Stimulated activated naive CD8-positive, alpha-beta T cell treated with anti-CD3 and anti-CD28 coated beads, Interleukin-15, Interleukin-2, amounts not matched to agents 100 ng/mL and 50 ng/mL, for 24 hours (primary cell): ENCODE results near the gene UBIAD1.
"Not testable (repeated sequence)": the region's sequence is repeated elsewhere in the genome, so short reads cannot be mapped to it uniquely, and the experiment has no call there.

Source experiments
- H3K27ac Mint-ChIP-seq: one replicate; pipeline ENCODE4 v1.8.0; 2021; ENCODE audit warnings: mild to moderate bottlenecking, mixed read lengths
- H3K27me3 Mint-ChIP-seq: one replicate; pipeline ENCODE4 v1.8.0; 2021; ENCODE audit warnings: mixed read lengths
- H3K36me3 Mint-ChIP-seq: one replicate; pipeline ENCODE4 v1.8.0; 2021; ENCODE audit warnings: low read depth, mixed read lengths
- H3K4me1 Mint-ChIP-seq: one replicate; pipeline ENCODE4 v1.8.0; 2021; ENCODE audit warnings: low read depth, mixed read lengths
- H3K4me3 Mint-ChIP-seq: one replicate; pipeline ENCODE4 v1.8.0; 2021; ENCODE audit warnings: mild to moderate bottlenecking, mixed read lengths
- H3K9me3 Mint-ChIP-seq: one replicate; pipeline ENCODE4 v1.8.0; 2021; ENCODE audit warnings: mixed read lengths

Gene UBIAD1

DNA sequence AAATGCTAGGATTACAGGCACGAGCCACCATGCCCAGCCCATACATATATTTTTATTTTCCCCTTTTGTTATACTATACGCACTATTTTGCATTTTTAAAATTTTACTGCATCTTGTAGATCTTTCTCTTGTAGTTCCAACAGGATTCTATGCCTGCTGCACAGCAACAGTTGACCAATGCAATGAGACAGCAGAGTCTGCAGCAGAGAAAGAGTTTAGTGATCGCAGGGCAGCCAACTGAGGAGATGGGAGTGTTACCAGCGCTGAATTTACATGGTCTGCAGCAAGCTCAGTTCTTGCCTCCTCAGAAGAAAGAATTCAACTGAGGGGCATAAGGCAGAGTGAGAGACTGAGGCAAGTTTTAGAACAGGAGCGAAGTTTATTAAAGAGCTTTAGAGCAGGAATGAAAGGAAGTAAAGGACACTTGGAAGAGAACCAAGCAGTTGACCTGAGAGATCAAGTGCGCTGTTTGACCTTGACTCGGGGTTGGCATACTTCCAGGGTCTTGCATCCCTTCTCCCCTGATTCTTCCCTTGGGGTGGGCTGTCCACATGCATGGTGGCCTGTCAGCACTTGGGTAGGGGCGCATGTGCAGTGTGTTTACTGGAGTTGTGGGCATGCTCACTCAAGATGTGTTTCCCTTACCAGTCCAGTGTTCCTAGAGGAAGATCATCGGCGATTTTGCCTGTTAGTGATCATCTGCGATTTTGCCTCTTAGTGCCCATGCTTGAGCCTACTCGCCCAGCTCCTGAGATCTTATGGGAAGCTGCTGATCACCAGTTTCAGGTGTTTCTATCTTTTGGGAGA is 6.5 kb upstream of the UBIAD1 start:
- no peaks in the 10 kb centered on the region for H3K27me3 Mint-ChIP-seq
- no peak overlapping the region for H3K4me3 Mint-ChIP-seq
- H3K27ac Mint-ChIP-seq: no peak overlapping the region
- no peaks in the 10 kb centered on the region for H3K9me3 Mint-ChIP-seq
- no peaks in the 10 kb centered on the region for H3K36me3 Mint-ChIP-seq
- H3K4me1 Mint-ChIP-seq: peaks cover 9% of the 10 kb centered on the region

DNA sequence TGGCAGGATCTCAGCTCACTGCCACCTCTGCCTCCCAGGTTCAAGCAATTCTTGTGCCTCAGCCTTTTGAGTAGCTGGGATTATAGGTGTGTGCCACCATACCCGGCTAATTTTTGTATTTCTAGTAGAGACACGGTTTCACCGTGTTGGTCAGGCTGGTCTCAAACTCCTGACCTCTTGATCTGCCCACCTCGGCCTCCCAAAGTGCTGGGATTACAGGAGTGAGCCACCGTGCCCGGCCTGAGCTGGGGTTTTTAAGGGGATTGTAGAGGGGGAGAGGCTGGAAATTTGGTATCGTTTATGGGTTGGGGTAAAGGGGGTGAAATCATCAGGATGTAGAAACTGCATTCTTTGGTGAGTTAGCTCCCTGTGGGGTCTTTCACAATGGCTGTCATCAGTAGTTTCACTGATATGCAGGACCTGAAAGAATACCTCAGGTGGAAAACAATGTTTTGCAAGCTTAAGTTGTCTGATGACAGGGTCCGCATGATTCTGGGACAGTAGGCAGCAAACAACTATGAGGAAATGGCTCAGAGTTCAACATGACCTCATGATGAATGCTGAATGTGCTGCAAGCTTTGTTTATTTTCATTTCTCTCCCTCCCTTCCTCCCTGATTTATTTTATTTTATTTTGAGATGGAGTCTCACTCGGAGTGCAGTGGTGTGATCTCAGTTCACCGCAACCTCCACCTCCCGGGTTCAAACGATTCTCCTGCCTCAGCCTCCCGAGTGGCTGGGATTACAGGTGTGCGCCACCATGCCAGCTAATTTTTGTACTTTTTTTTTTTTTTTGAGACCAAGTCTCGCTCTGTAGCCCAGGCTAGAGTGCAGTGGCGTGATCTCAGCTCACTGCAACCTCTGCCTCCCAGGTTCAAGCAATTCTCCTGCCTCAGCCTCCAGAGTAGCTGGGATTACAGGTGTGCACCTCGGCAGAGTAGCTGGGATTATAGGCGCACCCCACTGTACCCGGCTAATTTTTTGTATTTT is 5.4 kb upstream of the UBIAD1 start:
- not testable (repeated sequence) for H3K9me3 Mint-ChIP-seq, H3K27me3 Mint-ChIP-seq, H3K27ac Mint-ChIP-seq, H3K36me3 Mint-ChIP-seq, H3K4me1 Mint-ChIP-seq, H3K4me3 Mint-ChIP-seq

GRCh38 chr1:11272544-11272831 is 510 bp upstream of the UBIAD1 start:
- no peaks in the 10 kb centered on the region for H3K27me3 Mint-ChIP-seq

DNA sequence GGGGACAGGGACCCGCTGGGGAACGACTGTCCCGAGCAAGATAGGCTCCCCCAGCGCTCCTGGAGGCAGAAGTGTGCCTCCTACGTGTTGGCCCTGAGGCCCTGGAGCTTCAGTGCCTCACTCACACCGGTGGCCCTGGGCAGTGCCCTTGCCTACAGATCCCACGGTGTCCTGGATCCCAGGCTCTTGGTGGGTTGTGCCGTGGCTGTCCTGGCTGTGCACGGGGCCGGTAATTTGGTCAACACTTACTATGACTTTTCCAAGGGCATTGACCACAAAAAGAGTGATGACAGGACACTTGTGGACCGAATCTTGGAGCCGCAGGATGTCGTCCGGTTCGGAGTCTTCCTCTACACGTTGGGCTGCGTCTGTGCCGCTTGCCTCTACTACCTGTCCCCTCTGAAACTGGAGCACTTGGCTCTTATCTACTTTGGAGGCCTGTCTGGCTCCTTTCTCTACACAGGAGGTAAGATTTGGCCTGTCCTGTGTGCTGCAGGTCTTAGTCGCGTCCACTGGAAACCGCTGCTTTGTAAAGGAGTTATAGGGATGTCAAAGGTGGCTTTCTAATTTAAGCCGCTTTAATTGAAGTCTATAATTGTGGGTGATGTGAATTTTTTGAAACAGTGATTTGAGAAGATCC is 717 bp downstream of the UBIAD1 start:
- Mint-ChIP-seq H3K9me3 (no peaks in the 10 kb centered on the region), H3K27me3 (no peaks in the 10 kb centered on the region), H3K4me3 (peak overlapping the region; percentile 97), H3K4me1 (peaks cover 42% of the 10 kb centered on the region), H3K27ac (peak overlapping the region; percentile 90), H3K36me3 (peaks cover 33% of the 10 kb centered on the region)

More at GRCh38 chr1:11272544-11272831, 510 bp upstream of the UBIAD1 start:
- Mint-ChIP-seq H3K27ac (no peak overlapping the region), H3K9me3 (no peaks in the 10 kb centered on the region), H3K4me3 (peak overlapping the region; percentile 58), H3K36me3 (peaks cover 22% of the 10 kb centered on the region), H3K4me1 (peaks cover 31% of the 10 kb centered on the region)

GRCh38 chr1:11279152-11279551 is 6.2 kb downstream of the UBIAD1 start:
- Mint-ChIP-seq H3K36me3 (peaks cover 76% of the 10 kb centered on the region), H3K4me3 (no peak overlapping the region), H3K4me1 (peaks cover 83% of the 10 kb centered on the region), H3K27ac (no peak overlapping the region), H3K27me3 (no peaks in the 10 kb centered on the region), H3K9me3 (no peaks in the 10 kb centered on the region)

DNA sequence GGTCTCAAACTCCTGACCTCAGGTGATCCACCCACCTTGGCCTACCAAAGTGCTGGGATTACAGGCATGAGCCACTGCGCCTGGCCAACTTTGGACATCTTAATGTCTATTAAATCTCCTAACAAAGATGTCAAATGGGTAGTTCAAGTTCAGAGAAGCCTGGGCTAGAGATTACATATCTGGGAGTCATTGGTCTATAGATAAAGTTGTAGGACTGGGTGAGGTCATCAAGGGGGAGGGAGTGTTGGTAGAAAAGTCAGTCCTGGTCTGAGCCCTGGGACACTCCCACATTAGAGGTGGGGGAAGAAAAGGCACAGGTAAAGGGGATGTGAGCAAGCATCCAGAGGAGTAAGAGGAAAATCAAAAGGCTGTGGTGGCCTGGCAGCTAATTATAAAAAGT is 6.6 kb downstream of the UBIAD1 start:
- no peaks in the 10 kb centered on the region for H3K27me3 Mint-ChIP-seq
- H3K4me3 Mint-ChIP-seq: no peak overlapping the region
- H3K36me3 Mint-ChIP-seq: peaks cover 76% of the 10 kb centered on the region
- H3K27ac Mint-ChIP-seq: peak overlapping the region; percentile 91
- peaks cover 86% of the 10 kb centered on the region for H3K4me1 Mint-ChIP-seq
- no peaks in the 10 kb centered on the region for H3K9me3 Mint-ChIP-seq

- peaks cover 78% of the 10 kb centered on the region for H3K36me3 Mint-ChIP-seq
- H3K4me3 Mint-ChIP-seq: peak overlapping the region; percentile 19
- peak overlapping the region; percentile 91 for H3K27ac Mint-ChIP-seq
- peaks cover 86% of the 10 kb centered on the region for H3K4me1 Mint-ChIP-seq
- no peaks in the 10 kb centered on the region for H3K27me3 Mint-ChIP-seq
- no peaks in the 10 kb centered on the region for H3K9me3 Mint-ChIP-seq
Observed at GRCh38 chr1:11280719-11281376, 7.8 kb downstream of the UBIAD1 start.

- no peaks in the 10 kb centered on the region for H3K9me3 Mint-ChIP-seq
- H3K36me3 Mint-ChIP-seq: peaks cover 81% of the 10 kb centered on the region
- no peaks in the 10 kb centered on the region for H3K27me3 Mint-ChIP-seq
- H3K4me1 Mint-ChIP-seq: peaks cover 80% of the 10 kb centered on the region
- H3K27ac Mint-ChIP-seq: peak overlapping the region; percentile 91
- H3K4me3 Mint-ChIP-seq: peak overlapping the region; percentile 15
Observed at GRCh38 chr1:11281518-11282331, 8.7 kb downstream of the UBIAD1 start.

GRCh38 chr1:11283151-11283550 is 10.2 kb downstream of the UBIAD1 start:
- peaks cover 70% of the 10 kb centered on the region for H3K4me1 Mint-ChIP-seq
- H3K9me3 Mint-ChIP-seq: no peaks in the 10 kb centered on the region
- peaks cover 78% of the 10 kb centered on the region for H3K36me3 Mint-ChIP-seq

DNA sequence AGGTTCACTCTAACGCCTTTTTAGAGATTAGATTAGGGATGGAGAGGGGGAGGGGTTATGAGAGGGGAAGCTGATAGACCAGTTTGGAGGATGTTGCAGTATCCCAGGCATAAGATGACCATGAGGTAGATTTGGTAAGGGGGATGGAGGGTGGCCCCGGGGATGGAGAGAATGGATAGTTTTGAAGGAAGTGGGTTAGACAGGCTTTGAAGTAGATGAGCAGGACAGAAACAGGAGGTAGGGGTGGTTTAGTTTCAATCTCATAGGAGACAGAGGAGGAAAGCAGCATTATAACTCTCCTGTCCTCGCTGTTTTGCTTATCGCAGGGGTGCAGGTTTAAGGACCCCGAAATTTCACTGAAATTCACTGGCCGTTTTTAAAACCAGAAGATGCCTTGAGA is 11.8 kb downstream of the UBIAD1 start:
- Mint-ChIP-seq H3K4me3 (no peak overlapping the region), H3K27me3 (no peaks in the 10 kb centered on the region), H3K36me3 (peaks cover 71% of the 10 kb centered on the region), H3K4me1 (peaks cover 54% of the 10 kb centered on the region), H3K27ac (peak overlapping the region; percentile 64), H3K9me3 (no peaks in the 10 kb centered on the region)

More at GRCh38 chr1:11283151-11283550, 10.2 kb downstream of the UBIAD1 start:
- no peak overlapping the region for H3K4me3 Mint-ChIP-seq
- no peaks in the 10 kb centered on the region for H3K27me3 Mint-ChIP-seq
- H3K27ac Mint-ChIP-seq: peak overlapping the region; percentile 7

GRCh38 chr1:11285883-11286734 is 13.1 kb downstream of the UBIAD1 start:
- Mint-ChIP-seq H3K36me3 (peaks cover 70% of the 10 kb centered on the region), H3K4me3 (no peak overlapping the region), H3K9me3 (no peaks in the 10 kb centered on the region), H3K27me3 (no peaks in the 10 kb centered on the region), H3K4me1 (peaks cover 48% of the 10 kb centered on the region), H3K27ac (peak overlapping the region; percentile 48)

GRCh38 chr1:11286735-11287410 is 13.9 kb downstream of the UBIAD1 start:
- Mint-ChIP-seq H3K4me3 (no peak overlapping the region), H3K27ac (peak overlapping the region; percentile 9), H3K27me3 (no peaks in the 10 kb centered on the region), H3K4me1 (peaks cover 45% of the 10 kb centered on the region), H3K36me3 (peaks cover 69% of the 10 kb centered on the region), H3K9me3 (no peaks in the 10 kb centered on the region)

DNA sequence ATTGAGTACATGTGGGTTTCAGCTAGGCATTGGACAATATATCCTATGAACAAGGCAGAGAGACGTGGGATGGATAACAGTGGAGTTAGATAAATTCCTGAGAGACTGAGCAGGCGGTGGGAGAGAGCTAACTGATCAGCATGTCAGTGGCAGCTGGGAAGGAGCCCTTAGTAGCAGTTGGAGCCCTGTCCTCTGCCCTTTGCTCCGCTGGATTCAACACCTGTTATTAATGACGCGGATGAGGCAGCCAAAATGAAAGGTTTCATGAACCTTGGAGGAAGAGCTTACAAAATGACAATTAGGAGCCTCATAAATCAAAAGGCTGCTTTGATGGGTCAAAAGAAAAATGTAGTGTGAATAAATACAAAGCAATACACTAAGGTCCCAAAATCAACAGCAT is 16.1 kb downstream of the UBIAD1 start:
- Mint-ChIP-seq H3K27ac (no peak overlapping the region), H3K4me1 (peaks cover 35% of the 10 kb centered on the region), H3K27me3 (no peaks in the 10 kb centered on the region), H3K4me3 (no peak overlapping the region), H3K9me3 (no peaks in the 10 kb centered on the region), H3K36me3 (peaks cover 64% of the 10 kb centered on the region)
